NCI-H146 (cell line): Measurements from ENCODE around the gene PEX11B.
A peak's percentile ranks its signal among the peaks of the same experiment; 100 is the strongest.

Experiments
- DNase-seq: peaks from one replicate; lab custom pipeline; 2025; lab: John Stamatoyannopoulos, UW

The PEX11B gene

DNA sequence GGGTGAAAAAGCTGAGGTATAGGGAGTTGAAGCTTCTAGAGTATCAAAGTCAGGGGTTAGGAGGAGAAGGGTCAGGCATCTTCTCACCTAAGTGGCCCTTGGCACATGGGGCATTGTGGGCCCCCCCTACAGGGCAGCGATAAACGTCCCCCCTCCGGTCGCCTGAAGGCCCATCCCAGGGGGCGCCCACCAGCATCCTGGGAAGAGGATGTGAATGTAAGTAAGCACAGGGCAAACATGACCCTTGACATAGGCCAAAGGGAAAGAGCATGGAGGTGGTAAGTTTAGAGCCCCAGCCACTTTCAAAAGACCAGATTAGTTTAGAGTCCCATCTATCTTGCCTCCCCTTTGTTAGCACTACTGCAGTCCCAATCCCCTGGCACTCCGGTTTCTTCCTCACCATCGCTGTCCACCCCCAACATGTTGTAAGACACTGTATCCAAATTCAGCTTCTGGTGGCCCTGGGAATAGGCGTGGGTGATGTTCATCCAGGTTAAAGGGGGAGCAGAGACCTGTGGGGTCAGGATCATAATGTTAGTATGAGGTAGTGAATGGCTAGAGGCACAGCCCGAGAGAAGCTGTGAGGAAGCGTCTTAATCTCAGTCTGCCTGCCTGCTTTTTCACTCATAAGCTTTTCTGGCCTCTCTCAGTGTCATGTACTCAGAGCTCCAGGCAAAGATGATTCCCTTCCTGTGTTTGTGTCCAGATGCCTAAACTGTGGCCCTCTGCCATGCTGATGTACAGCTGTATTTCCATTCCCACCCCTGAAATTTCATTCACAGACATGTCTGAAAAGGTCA lies 11.4 kb downstream of the PEX11B start:
- DNase-seq: no peak

DNA sequence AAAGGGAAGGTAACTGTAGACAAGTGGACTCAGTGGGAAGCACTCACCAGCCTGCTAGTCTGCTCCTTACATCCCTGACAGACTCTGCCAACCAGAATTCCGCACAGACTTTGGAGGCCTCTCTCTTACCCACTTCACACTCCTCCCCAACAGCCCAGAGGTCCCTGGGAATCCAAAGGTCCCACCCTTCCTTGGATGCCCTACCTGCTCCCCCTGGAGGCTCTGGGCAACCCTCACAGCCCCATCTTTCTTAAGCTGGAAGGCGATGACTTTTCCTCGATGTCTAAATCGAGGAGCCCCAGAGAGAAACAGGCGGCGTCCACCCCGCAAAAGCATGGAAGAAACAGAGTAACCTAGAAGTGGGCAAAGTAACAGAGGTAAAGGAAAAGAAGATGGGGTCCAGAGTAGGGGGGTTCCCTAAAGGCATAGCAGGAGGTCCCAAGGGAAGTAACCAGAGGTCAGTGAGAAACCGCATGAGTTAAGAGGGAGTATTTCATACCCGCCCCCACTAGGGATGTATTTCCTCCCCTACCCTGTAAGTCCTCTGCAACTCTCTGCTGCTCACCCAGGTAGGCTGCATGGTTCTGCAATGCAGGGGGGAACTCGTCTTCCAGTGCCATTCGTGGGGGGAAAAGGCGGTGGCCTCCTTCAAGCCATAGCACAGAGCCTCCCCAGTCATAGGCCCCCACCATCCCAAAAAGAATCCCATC lies 17.1 kb downstream of the PEX11B start:
- no peak for DNase-seq

- no peak for DNase-seq
Observed at GRCh38 chr1:145898756-145899155, 19.8 kb downstream of the PEX11B start.

DNA sequence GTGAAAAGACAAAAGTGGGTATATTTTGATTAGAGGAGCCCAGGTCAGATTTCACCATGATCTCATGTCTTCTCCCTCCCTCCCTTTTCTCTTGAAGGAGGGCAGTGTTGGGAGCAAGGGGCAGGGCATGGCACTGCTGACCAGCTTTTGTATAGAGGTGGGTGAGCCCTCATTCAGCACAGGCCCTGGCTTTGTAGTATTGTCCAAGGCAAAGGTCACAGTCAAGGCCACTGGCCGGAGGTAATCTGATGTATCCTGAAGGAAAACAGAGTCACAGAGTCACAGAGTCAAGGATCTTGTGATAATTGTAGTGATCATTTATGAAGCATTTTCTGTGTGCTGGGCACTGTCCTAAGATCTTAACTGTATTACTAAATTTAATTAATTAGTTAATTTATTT lies 20.5 kb downstream of the PEX11B start:
- no peak for DNase-seq

DNA sequence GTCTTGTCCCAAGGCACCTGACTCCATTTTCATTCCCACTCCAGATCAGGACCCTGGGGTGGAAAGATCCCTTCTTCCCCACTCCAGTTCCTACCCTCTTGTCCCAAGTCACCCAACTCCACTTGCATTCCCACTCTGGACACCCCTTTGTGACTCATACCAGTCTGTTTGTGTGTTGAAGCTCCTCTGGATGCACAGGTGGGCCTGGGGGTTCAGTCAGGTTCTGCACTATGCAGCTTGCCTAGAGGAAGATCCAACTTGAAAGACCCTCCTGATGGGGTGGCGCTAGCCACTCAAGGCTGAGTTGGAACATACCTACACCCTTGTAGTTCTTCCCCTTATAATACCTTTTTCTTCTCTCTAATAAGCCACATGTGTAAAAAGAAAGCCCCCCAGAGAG lies 23.0 kb downstream of the PEX11B start:
- DNase-seq: no peak

DNA sequence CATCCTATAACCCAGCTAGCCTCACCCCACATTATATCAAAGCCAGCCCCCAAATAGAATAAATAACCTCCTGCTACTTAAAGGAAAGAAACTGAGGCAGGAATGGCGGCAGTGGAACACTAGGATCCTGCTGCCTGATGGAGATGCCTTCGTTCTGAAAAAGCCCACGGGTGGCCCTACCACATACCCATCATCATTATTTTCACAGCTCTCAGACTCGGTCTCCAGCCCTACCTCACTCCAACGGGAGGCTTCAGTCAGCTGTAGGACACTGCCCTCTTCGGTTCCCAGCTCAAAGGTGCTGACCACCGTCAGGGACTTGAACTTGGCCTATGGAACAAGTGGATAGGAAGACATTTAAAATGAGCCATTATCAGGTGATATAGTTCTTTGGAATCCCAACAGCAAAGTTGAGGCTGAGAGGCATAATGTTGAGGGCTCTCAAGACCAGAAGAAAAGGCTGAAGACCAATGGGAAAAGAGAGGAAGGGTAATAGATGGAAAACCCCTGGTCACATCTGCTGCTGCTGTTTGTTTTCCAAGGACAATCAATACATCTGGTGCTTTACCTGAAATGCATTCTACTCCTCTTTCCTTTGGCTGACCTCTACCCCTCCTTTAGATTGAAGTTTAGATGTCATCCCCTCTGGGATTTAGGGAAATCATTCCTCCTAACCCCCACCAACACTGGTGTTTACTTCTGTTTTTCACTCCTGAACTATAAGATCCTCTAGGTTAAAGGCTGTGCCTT lies 25.0 kb downstream of the PEX11B start:
- no peak for DNase-seq

DNA sequence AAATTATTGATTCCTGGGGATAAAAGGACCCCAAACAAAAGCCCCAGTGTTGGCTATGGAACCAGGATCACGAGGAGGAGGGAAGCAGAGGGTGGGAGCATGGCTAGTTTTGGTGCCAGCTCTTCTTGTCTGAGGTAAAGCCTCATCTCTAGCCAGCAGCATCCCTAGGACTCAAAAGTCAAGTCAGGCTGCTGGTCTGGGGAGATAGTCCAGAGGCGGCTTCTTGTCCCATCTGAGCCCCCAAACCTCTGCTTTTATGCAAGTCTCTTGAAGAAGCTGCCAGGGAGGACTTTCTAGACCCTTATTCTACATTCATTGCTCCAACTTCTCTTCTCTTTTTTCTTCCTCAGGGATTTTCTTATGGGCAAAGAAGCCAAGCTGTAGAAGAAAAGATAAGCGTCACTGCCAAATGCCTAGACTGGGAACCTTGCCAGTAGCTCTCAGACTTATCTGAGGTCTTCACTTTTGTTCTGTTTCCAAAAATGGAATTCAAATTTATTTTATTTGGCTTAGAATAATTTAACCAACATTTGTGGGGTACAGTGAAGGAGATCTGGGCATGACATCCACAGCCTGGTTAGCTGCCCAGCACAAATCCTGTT lies 25.9 kb downstream of the PEX11B start:
- DNase-seq: no peak

DNA sequence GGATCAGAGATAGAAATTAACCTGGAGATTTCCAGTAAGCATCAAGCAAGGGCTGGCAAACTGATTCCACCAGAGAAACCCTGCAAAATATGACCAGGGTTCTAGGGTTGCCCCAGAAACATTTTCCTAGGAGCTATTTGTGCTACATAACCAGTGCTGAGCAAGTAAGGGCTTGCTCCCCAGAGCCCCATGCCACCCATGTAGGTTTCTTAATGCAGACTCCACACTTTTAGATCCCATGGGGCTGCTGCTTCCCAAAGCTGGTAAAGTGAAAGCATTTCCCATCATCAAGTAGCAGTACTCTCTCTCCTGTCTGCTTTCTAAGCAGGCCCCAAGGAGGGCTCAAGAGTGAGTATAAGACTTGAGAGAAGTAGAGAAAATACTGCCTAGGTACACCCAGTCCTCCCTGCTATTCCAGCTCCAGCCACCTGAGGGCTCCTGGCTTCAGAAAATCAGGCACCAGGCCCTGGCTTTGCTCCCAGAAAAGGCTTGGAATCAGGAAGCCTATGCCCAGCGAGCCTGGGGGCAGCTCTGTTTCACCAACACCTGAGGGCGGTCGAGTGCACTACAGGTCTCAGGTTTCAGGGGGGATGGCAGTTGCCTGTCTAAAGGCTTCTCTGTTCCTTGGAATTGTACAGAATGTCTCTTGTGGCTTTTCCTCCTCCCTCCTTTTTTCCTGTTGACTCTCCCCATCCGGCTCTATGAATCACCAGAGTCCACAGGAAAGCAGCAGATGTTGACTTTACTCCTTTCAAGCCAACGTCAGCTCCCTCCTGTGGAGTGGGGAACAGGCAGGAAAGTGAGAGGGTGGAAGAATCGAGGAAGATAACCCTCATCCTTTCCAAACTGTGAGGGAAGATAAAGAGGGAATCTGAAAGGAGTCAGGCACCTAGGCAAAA lies 26.7 kb downstream of the PEX11B start:
- peak; percentile 98 for DNase-seq

DNA sequence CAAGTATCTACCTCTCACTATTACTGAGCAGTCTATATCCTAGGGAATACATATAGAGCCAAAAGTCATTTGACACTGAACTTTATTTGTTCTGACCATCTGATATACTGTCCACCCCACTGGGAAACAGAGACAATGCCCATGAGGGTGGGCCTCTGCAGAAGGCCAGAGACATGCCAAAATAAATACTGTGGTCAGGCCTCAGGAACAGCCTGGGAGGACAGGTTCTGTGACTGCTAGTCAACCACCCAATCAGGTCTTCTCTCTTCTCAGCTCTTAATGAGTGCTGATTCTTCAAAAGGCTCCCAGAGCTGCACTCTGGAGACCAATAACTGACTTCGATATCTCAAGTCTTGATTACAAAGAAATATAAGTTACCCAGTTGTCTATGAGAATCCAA lies 27.4 kb downstream of the PEX11B start:
- peak; percentile 56 for DNase-seq

- DNase-seq: peak; percentile 58
Observed at GRCh38 chr1:145889722-145890121, 28.8 kb downstream of the PEX11B start.

DNA sequence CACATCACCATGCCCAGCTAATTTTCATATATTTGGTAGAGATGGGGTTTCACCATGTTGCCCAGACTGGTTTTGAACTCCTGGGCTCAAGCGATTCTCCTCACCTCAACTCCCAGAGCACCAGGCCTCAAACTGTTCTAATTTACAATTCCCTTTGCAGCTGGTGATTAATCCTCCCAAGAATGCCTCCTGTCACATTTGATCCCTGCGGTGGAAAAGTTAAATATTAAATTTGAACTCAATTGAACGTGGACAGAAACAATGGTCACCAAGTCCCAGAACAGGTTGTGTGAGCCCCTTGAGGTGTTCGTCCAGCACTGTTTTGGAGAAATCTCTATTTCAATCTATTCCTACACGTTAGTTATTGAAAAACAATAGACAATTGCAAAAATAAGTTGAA lies 30.9 kb downstream of the PEX11B start:
- no peak for DNase-seq

GRCh38 chr1:145886816-145887215 lies 31.7 kb downstream of the PEX11B start:
- DNase-seq: no peak

- no peak for DNase-seq
Observed at GRCh38 chr1:145886390-145886789, 32.1 kb downstream of the PEX11B start.

GRCh38 chr1:145885738-145886287 lies 32.7 kb downstream of the PEX11B start, which contains the start of gene ANKRD35:
ANKRD35 (minus strand) TSS chr1:145885866; CDS start chr1:145885758, 108 bp downstream.
- DNase-seq: peak; percentile 90

DNA sequence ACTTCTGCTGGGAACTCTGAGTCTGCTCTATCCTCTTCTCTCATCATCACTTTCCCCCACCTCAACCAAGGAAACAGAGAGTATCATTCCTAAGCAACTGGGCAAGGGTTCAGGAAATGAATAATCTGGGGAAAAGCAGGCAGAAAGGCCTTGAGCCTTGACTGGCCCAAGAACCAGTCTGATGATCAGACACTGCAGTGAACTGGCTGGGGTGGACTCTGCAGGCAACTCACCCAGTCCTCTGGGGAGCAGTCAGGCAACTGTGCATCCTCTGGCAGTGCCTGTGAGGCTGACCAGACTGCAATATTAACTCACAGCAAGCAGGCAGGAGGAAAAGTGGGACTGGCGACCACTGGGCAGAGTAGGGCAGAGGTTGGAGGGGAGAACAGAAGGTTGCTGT lies 33.8 kb downstream of the PEX11B start:
- DNase-seq: no peak

GRCh38 chr1:145879775-145880174 lies 38.7 kb downstream of the PEX11B start:
- peak; percentile 98 for DNase-seq

DNA sequence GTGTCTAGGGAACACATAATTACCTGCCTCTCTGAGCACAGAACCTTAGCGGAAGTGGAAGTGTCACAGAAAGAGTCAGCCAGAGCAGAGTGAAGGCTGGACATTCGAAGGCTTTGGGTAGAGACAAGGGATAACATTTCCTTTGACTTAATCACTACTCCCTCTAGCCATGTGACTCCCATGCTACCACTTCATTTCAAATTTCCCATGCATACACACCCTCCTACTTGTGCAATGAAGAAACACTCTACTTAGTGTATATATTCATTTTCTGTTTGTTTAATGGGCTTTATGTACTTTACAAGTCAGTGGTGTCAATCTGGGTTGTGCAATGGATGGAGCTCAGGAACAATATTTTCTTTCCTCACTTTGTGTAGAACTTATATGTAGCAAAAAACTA lies 39.8 kb downstream of the PEX11B start:
- no peak for DNase-seq

GRCh38 chr1:145877923-145878486 lies 40.5 kb downstream of the PEX11B start:
- peak; percentile 61 for DNase-seq

- no peak for DNase-seq
Observed at GRCh38 chr1:145874646-145875045, 43.9 kb downstream of the PEX11B start.
